WTC11 (cell line): ENCODE data around the gene CEP170B. TPM values are rescaled to one million over a fixed set of nuclear protein-coding genes. Genes with fewer than 3 reads are reported as not detected.

ENCODE experiments used
- ATAC-seq: fragments of 200-7000 bp; cut with Tn5 transposase; 2 replicates; pipeline ENCODE4 v1.10.0; 2021; ENCODE audit warnings: mild to moderate bottlenecking, moderate library complexity
- CTCF ChIA-PET: fragments of 300-600 bp; sonication (Branson Sonifier 250); formaldehyde crosslinking; loops from one replicate; lab custom pipeline; 2021; ENCODE audit warnings: antibody characterized with exemption; lab: Charles Lee
- POLR2A ChIA-PET: fragments of 350-600 bp; sonication (Branson Sonifier 250); formaldehyde crosslinking; loops from one replicate; lab custom pipeline; 2021; ENCODE audit warnings: antibody characterized with exemption; lab: Charles Lee
- DNase-seq: peaks from one replicate; pipeline ENCODE4 v3.0.0; 2021; ENCODE audit warnings: low spot score
- H3K27ac Mint-ChIP-seq: 2 replicates; pipeline ENCODE4 v1.8.0; 2021; ENCODE audit warnings: mixed read lengths
- H3K27me3 Mint-ChIP-seq: 2 replicates; pipeline ENCODE4 v1.8.0; 2021; ENCODE audit warnings: low read depth, mild to moderate bottlenecking, moderate library complexity, mixed read lengths
- H3K36me3 Mint-ChIP-seq: 2 replicates; pipeline ENCODE4 v1.8.0; 2021; ENCODE audit warnings: mixed read lengths
- H3K4me1 Mint-ChIP-seq: 2 replicates; pipeline ENCODE4 v1.8.0; 2022; ENCODE audit warnings: mixed read lengths
- H3K4me3 Mint-ChIP-seq: 2 replicates; pipeline ENCODE4 v1.8.0; 2021; ENCODE audit warnings: mild to moderate bottlenecking, moderate library complexity, mixed read lengths
- H3K9me3 Mint-ChIP-seq: 2 replicates; pipeline ENCODE4 v1.8.0; 2021; ENCODE audit warnings: mixed read lengths
- ATF6 ChIP-seq: sonication (generic); formaldehyde crosslinking; IDR thresholded peaks from 2 replicates; pipeline ENCODE4 v1.8.1; 2023; ENCODE audit warnings: mild to moderate bottlenecking, missing genetic modification reagents
- CBFB ChIP-seq: sonication (generic); formaldehyde crosslinking; IDR thresholded peaks from 2 replicates; pipeline ENCODE4 v1.8.1; 2022; ENCODE audit warnings: mild to moderate bottlenecking, low read depth, missing genetic modification reagents
- ELF4 ChIP-seq: sonication (generic); formaldehyde crosslinking; IDR thresholded peaks from 2 replicates; pipeline ENCODE4 v1.8.1; 2022; ENCODE audit warnings: low read depth, mild to moderate bottlenecking, moderate library complexity, missing genetic modification reagents
- HMGA2 ChIP-seq: fragments of 250-450 bp; sonication (Bioruptor Pico); IDR thresholded peaks from 2 replicates; pipeline ENCODE4 v1.4.0; 2021; ENCODE audit warnings: mild to moderate bottlenecking, moderate library complexity
- IRF2 ChIP-seq: sonication (generic); formaldehyde crosslinking; IDR thresholded peaks from 2 replicates; pipeline ENCODE4 v1.8.0; 2022; ENCODE audit warnings: low read depth, missing genetic modification reagents, borderline replicate concordance
- MLX ChIP-seq: sonication (generic); formaldehyde crosslinking; IDR thresholded peaks from 2 replicates; pipeline ENCODE4 v1.8.1; 2023; ENCODE audit warnings: mild to moderate bottlenecking, missing genetic modification reagents, moderate library complexity
- NR3C1 ChIP-seq: sonication (generic); formaldehyde crosslinking; conservative IDR thresholded peaks from 2 replicates; pipeline ENCODE4 v1.8.1; 2023; ENCODE audit warnings: low read depth, mild to moderate bottlenecking, missing genetic modification reagents
- PRDM15 ChIP-seq: sonication (generic); formaldehyde crosslinking; IDR thresholded peaks from 2 replicates; pipeline ENCODE4 v1.8.0; 2022; ENCODE audit warnings: missing genetic modification reagents
- TCF7 ChIP-seq: sonication (generic); formaldehyde crosslinking; IDR thresholded peaks from 2 replicates; pipeline ENCODE4 v1.8.0; 2022; ENCODE audit warnings: mild to moderate bottlenecking, low read depth, missing genetic modification reagents, moderate library complexity
- TEAD4 ChIP-seq: sonication (generic); formaldehyde crosslinking; IDR thresholded peaks from 2 replicates; pipeline ENCODE4 v1.8.0; 2022; ENCODE audit warnings: mild to moderate bottlenecking, missing genetic modification reagents
- TP53 ChIP-seq: sonication (generic); formaldehyde crosslinking; IDR thresholded peaks from 2 replicates; pipeline ENCODE4 v1.8.1; 2023; ENCODE audit warnings: mild to moderate bottlenecking, missing genetic modification reagents
- ZNF416 ChIP-seq: fragments of 250-450 bp; sonication (Bioruptor Pico); IDR thresholded peaks from 2 replicates; pipeline ENCODE4 v1.9.0; 2021; ENCODE audit warnings: mild to moderate bottlenecking, inconsistent platforms
- ZNF512 ChIP-seq: sonication (generic); formaldehyde crosslinking; IDR thresholded peaks from 2 replicates; pipeline ENCODE4 v1.8.1; 2022; ENCODE audit warnings: missing genetic modification reagents, borderline replicate concordance
- total RNA-seq: library from RNA; stranded (reverse); gene quantifications from 3 replicates; pipeline ENCODE4 v1.2.3, GENCODE V29; 2021
- TF ChIP-seq, protein P1 (sequence below): sonication (generic); formaldehyde crosslinking; conservative IDR thresholded peaks from 2 replicates; pipeline ENCODE4 v1.8.1; 2022; ENCODE audit warnings: mild to moderate bottlenecking, missing genetic modification reagents
- TF ChIP-seq, protein P2 (sequence below): sonication (generic); formaldehyde crosslinking; IDR thresholded peaks from 2 replicates; pipeline ENCODE4 v1.8.1; 2023; ENCODE audit warnings: mild to moderate bottlenecking, missing genetic modification reagents
- TF ChIP-seq, protein P3 (sequence below): sonication (generic); formaldehyde crosslinking; IDR thresholded peaks from 2 replicates; pipeline ENCODE4 v1.8.0; 2022; ENCODE audit warnings: mild to moderate bottlenecking, missing genetic modification reagents
- TF ChIP-seq, protein P4 (sequence below): sonication (generic); formaldehyde crosslinking; IDR thresholded peaks from 2 replicates; pipeline ENCODE4 v1.8.1; 2022; ENCODE audit warnings: mild to moderate bottlenecking, moderate library complexity, missing genetic modification reagents

CEP170B gene
- total RNA-seq, 1 experiment from 2014 or later = 47.0 TPM

- POLR2A ChIA-PET = no interaction called here
- H3K36me3 Mint-ChIP-seq = no peaks in the 10 kb centered on the region
- DNase-seq = peak; percentile 13
- TF ChIP-seq, protein P1, sequence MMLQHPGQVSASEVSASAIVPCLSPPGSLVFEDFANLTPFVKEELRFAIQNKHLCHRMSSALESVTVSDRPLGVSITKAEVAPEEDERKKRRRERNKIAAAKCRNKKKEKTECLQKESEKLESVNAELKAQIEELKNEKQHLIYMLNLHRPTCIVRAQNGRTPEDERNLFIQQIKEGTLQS = 0 out of 2 replicates have a peak, but pooled peaks have one; percentile 48
- TF ChIP-seq, protein P2, sequence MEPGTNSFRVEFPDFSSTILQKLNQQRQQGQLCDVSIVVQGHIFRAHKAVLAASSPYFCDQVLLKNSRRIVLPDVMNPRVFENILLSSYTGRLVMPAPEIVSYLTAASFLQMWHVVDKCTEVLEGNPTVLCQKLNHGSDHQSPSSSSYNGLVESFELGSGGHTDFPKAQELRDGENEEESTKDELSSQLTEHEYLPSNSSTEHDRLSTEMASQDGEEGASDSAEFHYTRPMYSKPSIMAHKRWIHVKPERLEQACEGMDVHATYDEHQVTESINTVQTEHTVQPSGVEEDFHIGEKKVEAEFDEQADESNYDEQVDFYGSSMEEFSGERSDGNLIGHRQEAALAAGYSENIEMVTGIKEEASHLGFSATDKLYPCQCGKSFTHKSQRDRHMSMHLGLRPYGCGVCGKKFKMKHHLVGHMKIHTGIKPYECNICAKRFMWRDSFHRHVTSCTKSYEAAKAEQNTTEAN = peak; percentile 96
- TF ChIP-seq ATF6 (CRISPR knock-in tag) = no peak
- TF ChIP-seq, all 79 proteins: peak for 2
- Mint-ChIP-seq H3K27me3 (no peaks in the 10 kb centered on the region), H3K4me1 (peaks cover 17% of the 10 kb centered on the region), H3K27ac (no peak overlapping the region), H3K9me3 (no peaks in the 10 kb centered on the region), H3K4me3 (no peak overlapping the region)
- CTCF ChIA-PET = interaction anchor here (0.7 to 3.5 kb wide), 6 partner anchors 8 to 119 kb away, joined by 3 to 24 read pairs (median 4); partner anchors contain the start of gene SIVA1
- ATAC-seq = no peak
Observed at GRCh38 chr14:104871656-104872468, 6.8 kb downstream of the CEP170B start.

DNA sequence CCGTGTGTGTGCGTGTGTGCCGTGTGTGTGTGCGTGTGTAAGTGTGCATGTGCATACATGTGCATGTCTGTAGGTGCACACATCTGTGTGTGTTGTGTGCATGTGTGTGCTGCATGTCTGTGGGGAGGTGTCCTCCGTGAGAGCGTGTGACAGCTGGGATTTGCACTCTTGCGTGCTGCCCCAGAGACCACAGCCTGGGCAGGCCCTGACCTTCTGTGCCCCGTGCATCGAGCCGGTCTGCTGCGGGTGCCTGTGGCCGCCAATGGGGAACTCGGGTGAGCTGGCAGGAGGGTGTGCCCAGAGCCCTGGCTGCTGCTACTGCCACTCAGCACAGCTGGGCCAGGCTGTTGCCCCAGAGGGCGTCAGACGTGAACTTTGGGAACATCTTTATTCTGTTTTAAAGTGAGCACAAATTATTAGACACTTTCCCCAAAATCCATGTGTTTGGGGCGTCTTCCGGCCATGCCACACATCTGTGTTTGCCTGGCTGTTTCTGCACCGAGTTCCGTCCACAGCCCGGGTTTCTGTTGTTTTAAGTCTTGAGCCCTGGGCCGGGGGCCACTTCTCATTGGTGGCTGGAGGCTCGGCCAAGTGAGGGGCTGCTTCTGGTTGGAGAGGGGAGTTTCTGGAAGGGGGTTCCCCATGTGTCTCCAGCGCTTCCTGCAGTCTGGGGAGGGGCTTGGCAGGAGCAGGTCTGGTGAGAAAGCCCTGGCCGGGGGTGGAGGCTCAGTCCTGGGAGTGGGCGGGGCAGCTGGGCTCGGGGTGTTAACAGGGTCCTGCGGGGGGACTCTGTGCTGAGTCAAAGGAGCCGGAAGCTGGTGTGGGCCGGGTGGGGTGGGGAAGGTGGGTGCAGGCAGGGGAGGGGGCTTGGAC is 7.6 kb downstream of the CEP170B start:
- H3K4me1 Mint-ChIP-seq = peaks cover 13% of the 10 kb centered on the region
- DNase-seq (peak; percentile 79), ATAC-seq (peak; percentile 65)
- POLR2A ChIA-PET = no interaction called here
- H3K9me3 Mint-ChIP-seq = no peaks in the 10 kb centered on the region
- peak overlapping the region; percentile 86 for H3K27ac Mint-ChIP-seq
- H3K36me3 Mint-ChIP-seq = no peaks in the 10 kb centered on the region
- no peaks in the 10 kb centered on the region for H3K27me3 Mint-ChIP-seq
- CTCF ChIA-PET = interaction anchor here (0.6 to 3.5 kb wide), 8 partner anchors 9 to 776 kb away, joined by 3 to 24 read pairs (median 4); no protein-coding TSS in a partner anchor
- H3K4me3 Mint-ChIP-seq = no peak overlapping the region
- TF ChIP-seq NR3C1 (CRISPR knock-in tag) (no peak), CBFB (CRISPR knock-in tag) (no peak), ZNF416 (CRISPR knock-in tag) (no peak), TCF7 (no peak), TP53 (CRISPR knock-in tag) (no peak), ELF4 (CRISPR knock-in tag) (no peak), PRDM15 (CRISPR knock-in tag) (no peak), ZNF512 (CRISPR knock-in tag) (no peak), TEAD4 (CRISPR knock-in tag) (no peak), HMGA2 (CRISPR knock-in tag) (no peak), IRF2 (CRISPR knock-in tag) (no peak), MLX (CRISPR knock-in tag) (no peak)
- TF ChIP-seq, protein P3, sequence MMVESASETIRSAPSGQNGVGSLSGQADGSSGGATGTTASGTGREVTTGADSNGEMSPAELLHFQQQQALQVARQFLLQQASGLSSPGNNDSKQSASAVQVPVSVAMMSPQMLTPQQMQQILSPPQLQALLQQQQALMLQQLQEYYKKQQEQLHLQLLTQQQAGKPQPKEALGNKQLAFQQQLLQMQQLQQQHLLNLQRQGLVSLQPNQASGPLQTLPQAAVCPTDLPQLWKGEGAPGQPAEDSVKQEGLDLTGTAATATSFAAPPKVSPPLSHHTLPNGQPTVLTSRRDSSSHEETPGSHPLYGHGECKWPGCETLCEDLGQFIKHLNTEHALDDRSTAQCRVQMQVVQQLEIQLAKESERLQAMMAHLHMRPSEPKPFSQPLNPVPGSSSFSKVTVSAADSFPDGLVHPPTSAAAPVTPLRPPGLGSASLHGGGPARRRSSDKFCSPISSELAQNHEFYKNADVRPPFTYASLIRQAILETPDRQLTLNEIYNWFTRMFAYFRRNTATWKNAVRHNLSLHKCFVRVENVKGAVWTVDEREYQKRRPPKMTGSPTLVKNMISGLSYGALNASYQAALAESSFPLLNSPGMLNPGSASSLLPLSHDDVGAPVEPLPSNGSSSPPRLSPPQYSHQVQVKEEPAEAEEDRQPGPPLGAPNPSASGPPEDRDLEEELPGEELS = no peak
- TF ChIP-seq, protein P4, sequence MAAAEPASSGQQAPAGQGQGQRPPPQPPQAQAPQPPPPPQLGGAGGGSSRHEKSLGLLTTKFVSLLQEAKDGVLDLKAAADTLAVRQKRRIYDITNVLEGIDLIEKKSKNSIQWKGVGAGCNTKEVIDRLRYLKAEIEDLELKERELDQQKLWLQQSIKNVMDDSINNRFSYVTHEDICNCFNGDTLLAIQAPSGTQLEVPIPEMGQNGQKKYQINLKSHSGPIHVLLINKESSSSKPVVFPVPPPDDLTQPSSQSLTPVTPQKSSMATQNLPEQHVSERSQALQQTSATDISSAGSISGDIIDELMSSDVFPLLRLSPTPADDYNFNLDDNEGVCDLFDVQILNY (CRISPR knock-in tag) = no peak
